Erythroblast (primary cell): Measurements from ENCODE around the gene SNORC.

Experiments used
- GATA1 ChIP-seq: IDR thresholded peaks from 2 replicates; pipeline ENCODE4 v1.6.1; 2011; ENCODE audit warnings: low read depth, mild to moderate bottlenecking, control low read depth, low read length, moderate library complexity
- POLR2A ChIP-seq: IDR thresholded peaks from 2 replicates; pipeline ENCODE4 v1.6.1; 2011; ENCODE audit warnings: mild to moderate bottlenecking, low read length

DNA sequence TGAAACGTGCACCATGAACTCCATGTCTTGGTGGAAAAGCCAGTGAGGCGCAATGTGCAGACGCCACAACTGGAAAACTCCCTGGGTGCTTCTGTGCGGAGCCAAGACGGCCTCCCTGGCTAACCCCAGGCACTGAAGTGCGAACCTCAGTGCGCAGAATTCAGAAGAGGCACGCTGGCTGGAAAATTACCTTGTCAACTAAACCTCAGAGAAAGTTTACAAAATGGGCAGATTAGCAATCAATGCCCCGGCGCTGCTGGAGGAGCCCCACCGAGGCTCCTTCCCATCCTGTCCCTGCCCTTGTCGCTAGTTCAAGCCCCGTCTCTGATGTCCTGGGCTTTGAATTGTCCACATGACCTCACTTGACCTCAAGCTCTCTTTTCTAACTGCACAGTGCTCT, 22.2 kb downstream of the SNORC start:
- TF ChIP-seq POLR2A = no peak
- TF ChIP-seq GATA1 = no peak
